ENCODE measurements around the gene U2AF1L4.
A peak's percentile ranks its signal among the peaks of the same experiment; 100 is the strongest.
"Not testable (repeated sequence)": the region's sequence is repeated elsewhere in the genome, so short reads cannot be mapped to it uniquely, and the experiment has no call there.

U2AF1L4 gene

GRCh38 chr19:35730326-35730725 is 14.9 kb downstream of the U2AF1L4 start:
- H3K4me3 Mint-ChIP-seq = no peak overlapping the region
- no peak for DNase-seq (ENCODE audit: low spot score in 2 of 2)
- peaks cover 100% of the 10 kb centered on the region for H3K36me3 Mint-ChIP-seq
- no peaks in the 10 kb centered on the region for H3K9me3 Mint-ChIP-seq
- no peak overlapping the region for H3K27ac Mint-ChIP-seq
- ATAC-seq = no peak
- H3K4me1 Mint-ChIP-seq = peaks cover 32% of the 10 kb centered on the region

- Mint-ChIP-seq H3K36me3 (peaks cover 100% of the 10 kb centered on the region), H3K4me1 (peaks cover 28% of the 10 kb centered on the region), H3K9me3 (no peaks in the 10 kb centered on the region), H3K27ac (peak overlapping the region; percentile 20), H3K4me3 (no peak overlapping the region)
- ATAC-seq (no peak), DNase-seq (ENCODE audit: low spot score in 2 of 2) (no peak)
Observed at GRCh38 chr19:35729763-35730162, 15.5 kb downstream of the U2AF1L4 start.

GRCh38 chr19:35729021-35729420 is 16.2 kb downstream of the U2AF1L4 start:
- DNase-seq (ENCODE audit: low spot score in 2 of 2) (no peak), ATAC-seq (no peak)
- no peak overlapping the region for H3K27ac Mint-ChIP-seq
- no peaks in the 10 kb centered on the region for H3K9me3 Mint-ChIP-seq
- no peak overlapping the region for H3K4me3 Mint-ChIP-seq
- H3K36me3 Mint-ChIP-seq = peaks cover 100% of the 10 kb centered on the region
- peaks cover 20% of the 10 kb centered on the region for H3K4me1 Mint-ChIP-seq

GRCh38 chr19:35727956-35728706 is 17.1 kb downstream of the U2AF1L4 start:
- peaks cover 100% of the 10 kb centered on the region for H3K36me3 Mint-ChIP-seq

GRCh38 chr19:35727053-35727955 is 17.9 kb downstream of the U2AF1L4 start:
- DNase-seq (ENCODE audit: low spot score in 2 of 2) (no peak), ATAC-seq (no peak)
- Mint-ChIP-seq H3K4me3 (no peak overlapping the region), H3K9me3 (no peaks in the 10 kb centered on the region), H3K27ac (peak overlapping the region; percentile 82), H3K4me1 (peaks cover 21% of the 10 kb centered on the region), H3K36me3 (peaks cover 100% of the 10 kb centered on the region)

More at GRCh38 chr19:35727956-35728706, 17.1 kb downstream of the U2AF1L4 start:
- no peak for DNase-seq (ENCODE audit: low spot score in 2 of 2)
- H3K9me3 Mint-ChIP-seq = no peaks in the 10 kb centered on the region
- no peak for ATAC-seq
- H3K4me1 Mint-ChIP-seq = peaks cover 16% of the 10 kb centered on the region
- H3K4me3 Mint-ChIP-seq = no peak overlapping the region
- H3K27ac Mint-ChIP-seq = peak overlapping the region; percentile 82

- peaks cover 34% of the 10 kb centered on the region for H3K4me1 Mint-ChIP-seq
- H3K27ac Mint-ChIP-seq = peak overlapping the region; percentile 84
- H3K9me3 Mint-ChIP-seq = no peaks in the 10 kb centered on the region
- ATAC-seq (no peak), DNase-seq (ENCODE audit: low spot score in 2 of 2) (no peak)
- H3K4me3 Mint-ChIP-seq = no peak overlapping the region
- peaks cover 100% of the 10 kb centered on the region for H3K36me3 Mint-ChIP-seq
Observed at GRCh38 chr19:35725216-35725861, 19.9 kb downstream of the U2AF1L4 start.

GRCh38 chr19:35724560-35724959 is 20.7 kb downstream of the U2AF1L4 start:
- DNase-seq (ENCODE audit: low spot score in 2 of 2) = no peak
- Mint-ChIP-seq H3K4me1 (peaks cover 40% of the 10 kb centered on the region), H3K9me3 (no peaks in the 10 kb centered on the region), H3K4me3 (no peak overlapping the region), H3K27ac (peak overlapping the region; percentile 94), H3K36me3 (peaks cover 100% of the 10 kb centered on the region)
- ATAC-seq = no peak

- Mint-ChIP-seq H3K36me3 (peaks cover 100% of the 10 kb centered on the region), H3K27ac (peak overlapping the region; percentile 94), H3K4me1 (peaks cover 44% of the 10 kb centered on the region)
- H3K9me3 Mint-ChIP-seq; DNase-seq (ENCODE audit: low spot score in 2 of 2); ATAC-seq; H3K4me3 Mint-ChIP-seq: not testable (repeated sequence)
Observed at GRCh38 chr19:35724132-35724531, 21.1 kb downstream of the U2AF1L4 start.

- H3K4me1 Mint-ChIP-seq = peaks cover 49% of the 10 kb centered on the region
- H3K36me3 Mint-ChIP-seq = peaks cover 100% of the 10 kb centered on the region
- DNase-seq (ENCODE audit: low spot score in 2 of 2) (no peak), ATAC-seq (no peak)
- peak overlapping the region; percentile 94 for H3K27ac Mint-ChIP-seq
- no peak overlapping the region for H3K4me3 Mint-ChIP-seq
- no peaks in the 10 kb centered on the region for H3K9me3 Mint-ChIP-seq
Observed at GRCh38 chr19:35723671-35724070, 21.5 kb downstream of the U2AF1L4 start.

- Mint-ChIP-seq H3K4me1 (peaks cover 52% of the 10 kb centered on the region), H3K4me3 (no peak overlapping the region), H3K9me3 (no peaks in the 10 kb centered on the region), H3K36me3 (peaks cover 99% of the 10 kb centered on the region), H3K27ac (peak overlapping the region; percentile 94)
- ATAC-seq = no peak
- no peak for DNase-seq (ENCODE audit: low spot score in 2 of 2)
Observed at GRCh38 chr19:35722897-35723296, 22.3 kb downstream of the U2AF1L4 start.

GRCh38 chr19:35722461-35722860 is 22.8 kb downstream of the U2AF1L4 start:
- Mint-ChIP-seq H3K27ac (peak overlapping the region; percentile 94), H3K4me3 (no peak overlapping the region), H3K4me1 (peaks cover 52% of the 10 kb centered on the region), H3K9me3 (no peaks in the 10 kb centered on the region), H3K36me3 (peaks cover 98% of the 10 kb centered on the region)
- DNase-seq (ENCODE audit: low spot score in 2 of 2) = no peak
- no peak for ATAC-seq

- Mint-ChIP-seq H3K9me3 (no peaks in the 10 kb centered on the region), H3K4me3 (peak overlapping the region; percentile 81), H3K27ac (peak overlapping the region; percentile 94), H3K4me1 (peaks cover 57% of the 10 kb centered on the region), H3K36me3 (peaks cover 98% of the 10 kb centered on the region)
- DNase-seq (ENCODE audit: low spot score in 2 of 2) (no peak), ATAC-seq (no peak)
Observed at GRCh38 chr19:35721374-35721773, 23.8 kb downstream of the U2AF1L4 start.

GRCh38 chr19:35720648-35721047 is 24.6 kb downstream of the U2AF1L4 start:
- ATAC-seq (no peak), DNase-seq (ENCODE audit: low spot score in 2 of 2) (no peak)
- Mint-ChIP-seq H3K9me3 (no peaks in the 10 kb centered on the region), H3K4me1 (peaks cover 58% of the 10 kb centered on the region), H3K4me3 (peak overlapping the region; percentile 81), H3K27ac (peak overlapping the region; percentile 94), H3K36me3 (peaks cover 98% of the 10 kb centered on the region)

GRCh38 chr19:35720163-35720524 is 25.1 kb downstream of the U2AF1L4 start:
- no peak for ATAC-seq
- Mint-ChIP-seq H3K36me3 (peaks cover 98% of the 10 kb centered on the region), H3K4me3 (peak overlapping the region; percentile 81), H3K4me1 (peaks cover 59% of the 10 kb centered on the region), H3K27ac (peak overlapping the region; percentile 94), H3K9me3 (no peaks in the 10 kb centered on the region)
- no peak for DNase-seq (ENCODE audit: low spot score in 2 of 2)

GRCh38 chr19:35719402-35720162 is 25.6 kb downstream of the U2AF1L4 start:
- no peak for DNase-seq (ENCODE audit: low spot score in 2 of 2)
- ATAC-seq = no peak
- peak overlapping the region; percentile 94 for H3K27ac Mint-ChIP-seq
- H3K4me3 Mint-ChIP-seq = peak overlapping the region; percentile 81
- peaks cover 98% of the 10 kb centered on the region for H3K36me3 Mint-ChIP-seq
- H3K9me3 Mint-ChIP-seq = no peaks in the 10 kb centered on the region
- H3K4me1 Mint-ChIP-seq = peaks cover 64% of the 10 kb centered on the region

Measured in stimulated activated effector memory CD8-positive, alpha-beta T cell treated with anti-CD3 and anti-CD28 coated beads, Interleukin-12 subunit alpha, Interleukin-12 subunit beta, amount 100 ng/mL, for 72 hours (primary cell).